Measurements from ENCODE around the gene SNRPA.

The SNRPA gene

GRCh38 chr19:40714441-40715299 lies 36.3 kb upstream of the SNRPA start:
- H3K27me3 ChIP-seq (ENCODE audit: control insufficient read depth, insufficient read depth, low read length): no peaks in the 10 kb centered on the region
- peak overlapping the region; percentile 88 for H3K4me3 ChIP-seq (ENCODE audit: low read depth, low read length)
- H3K36me3 ChIP-seq (ENCODE audit: control insufficient read depth, insufficient read depth, low read length): no peaks in the 10 kb centered on the region
- H3K4me1 ChIP-seq (ENCODE audit: control insufficient read depth, insufficient read depth, low read length): peaks cover 13% of the 10 kb centered on the region
- H3K9me3 ChIP-seq (ENCODE audit: control insufficient read depth, insufficient read depth, low read length): no peaks in the 10 kb centered on the region
- peak overlapping the region; percentile 60 for H3K9ac ChIP-seq (ENCODE audit: low read depth, low read length)

- Histone ChIP-seq H3K9ac (ENCODE audit: low read depth, low read length) (no peak overlapping the region), H3K27me3 (ENCODE audit: control insufficient read depth, insufficient read depth, low read length) (no peaks in the 10 kb centered on the region), H3K36me3 (ENCODE audit: control insufficient read depth, insufficient read depth, low read length) (no peaks in the 10 kb centered on the region), H3K9me3 (ENCODE audit: control insufficient read depth, insufficient read depth, low read length) (no peaks in the 10 kb centered on the region), H3K4me3 (ENCODE audit: low read depth, low read length) (peak overlapping the region; percentile 88), H3K4me1 (ENCODE audit: control insufficient read depth, insufficient read depth, low read length) (peaks cover 13% of the 10 kb centered on the region)
These were observed 34.9 kb upstream of the SNRPA start for GRCh38 chr19:40716031-40716481.

GRCh38 chr19:40716482-40717324 lies 34.3 kb upstream of the SNRPA start, which contains the start of the genes COQ8B and ITPKC:
COQ8B (minus strand) TSS chr19:40716886; CDS start chr19:40714632, 2,254 bp downstream.
ITPKC (plus strand) TSS chr19:40717112; CDS start chr19:40717136, 24 bp downstream.
- Histone ChIP-seq H3K4me1 (ENCODE audit: control insufficient read depth, insufficient read depth, low read length) (peaks cover 13% of the 10 kb centered on the region), H3K36me3 (ENCODE audit: control insufficient read depth, insufficient read depth, low read length) (no peaks in the 10 kb centered on the region), H3K4me3 (ENCODE audit: low read depth, low read length) (peak within 1 kb of the TSS; percentile 88), H3K9ac (ENCODE audit: low read depth, low read length) (peak within 1 kb of the TSS; percentile 18), H3K9me3 (ENCODE audit: control insufficient read depth, insufficient read depth, low read length) (no peaks in the 10 kb centered on the region), H3K27me3 (ENCODE audit: control insufficient read depth, insufficient read depth, low read length) (no peaks in the 10 kb centered on the region)

- Histone ChIP-seq H3K27me3 (ENCODE audit: control insufficient read depth, insufficient read depth, low read length) (no peaks in the 10 kb centered on the region), H3K4me1 (ENCODE audit: control insufficient read depth, insufficient read depth, low read length) (peaks cover 13% of the 10 kb centered on the region)
These were observed 33.6 kb upstream of the SNRPA start for GRCh38 chr19:40717325-40717879.

GRCh38 chr19:40717880-40718773 lies 32.9 kb upstream of the SNRPA start:
- Histone ChIP-seq H3K27me3 (ENCODE audit: control insufficient read depth, insufficient read depth, low read length) (no peaks in the 10 kb centered on the region), H3K36me3 (ENCODE audit: control insufficient read depth, insufficient read depth, low read length) (no peaks in the 10 kb centered on the region), H3K4me3 (ENCODE audit: low read depth, low read length) (peak overlapping the region; percentile 70), H3K4me1 (ENCODE audit: control insufficient read depth, insufficient read depth, low read length) (peaks cover 13% of the 10 kb centered on the region), H3K9me3 (ENCODE audit: control insufficient read depth, insufficient read depth, low read length) (no peaks in the 10 kb centered on the region), H3K9ac (ENCODE audit: low read depth, low read length) (peak overlapping the region; percentile 47)

More at GRCh38 chr19:40717325-40717879, 33.6 kb upstream of the SNRPA start:
- peak overlapping the region; percentile 18 for H3K9ac ChIP-seq (ENCODE audit: low read depth, low read length)
- H3K9me3 ChIP-seq (ENCODE audit: control insufficient read depth, insufficient read depth, low read length): no peaks in the 10 kb centered on the region
- H3K36me3 ChIP-seq (ENCODE audit: control insufficient read depth, insufficient read depth, low read length): no peaks in the 10 kb centered on the region
- H3K4me3 ChIP-seq (ENCODE audit: low read depth, low read length): peak overlapping the region; percentile 70

- Histone ChIP-seq H3K9ac (ENCODE audit: low read depth, low read length) (peak overlapping the region; percentile 47), H3K27me3 (ENCODE audit: control insufficient read depth, insufficient read depth, low read length) (no peaks in the 10 kb centered on the region), H3K4me1 (ENCODE audit: control insufficient read depth, insufficient read depth, low read length) (peaks cover 13% of the 10 kb centered on the region), H3K9me3 (ENCODE audit: control insufficient read depth, insufficient read depth, low read length) (no peaks in the 10 kb centered on the region), H3K4me3 (ENCODE audit: low read depth, low read length) (peak overlapping the region; percentile 70), H3K36me3 (ENCODE audit: control insufficient read depth, insufficient read depth, low read length) (no peaks in the 10 kb centered on the region)
These were observed 32.1 kb upstream of the SNRPA start for GRCh38 chr19:40718774-40719391.

- H3K9me3 ChIP-seq (ENCODE audit: control insufficient read depth, insufficient read depth, low read length): no peaks in the 10 kb centered on the region
- peak overlapping the region; percentile 16 for H3K4me3 ChIP-seq (ENCODE audit: low read depth, low read length)
- no peaks in the 10 kb centered on the region for H3K36me3 ChIP-seq (ENCODE audit: control insufficient read depth, insufficient read depth, low read length)
- H3K9ac ChIP-seq (ENCODE audit: low read depth, low read length): no peak overlapping the region
- H3K4me1 ChIP-seq (ENCODE audit: control insufficient read depth, insufficient read depth, low read length): peaks cover 13% of the 10 kb centered on the region
- no peaks in the 10 kb centered on the region for H3K27me3 ChIP-seq (ENCODE audit: control insufficient read depth, insufficient read depth, low read length)
These were observed 31.5 kb upstream of the SNRPA start for GRCh38 chr19:40719414-40719894.

- Histone ChIP-seq H3K4me3 (ENCODE audit: low read depth, low read length) (no peak overlapping the region), H3K9ac (ENCODE audit: low read depth, low read length) (no peak overlapping the region), H3K36me3 (ENCODE audit: control insufficient read depth, insufficient read depth, low read length) (no peaks in the 10 kb centered on the region), H3K27me3 (ENCODE audit: control insufficient read depth, insufficient read depth, low read length) (no peaks in the 10 kb centered on the region), H3K4me1 (ENCODE audit: control insufficient read depth, insufficient read depth, low read length) (peaks cover 10% of the 10 kb centered on the region), H3K9me3 (ENCODE audit: control insufficient read depth, insufficient read depth, low read length) (no peaks in the 10 kb centered on the region)
These were observed 29.9 kb upstream of the SNRPA start for GRCh38 chr19:40721140-40721486.

GRCh38 chr19:40721936-40722661 lies 28.9 kb upstream of the SNRPA start:
- Histone ChIP-seq H3K27me3 (ENCODE audit: control insufficient read depth, insufficient read depth, low read length) (no peaks in the 10 kb centered on the region), H3K9ac (ENCODE audit: low read depth, low read length) (no peak overlapping the region), H3K36me3 (ENCODE audit: control insufficient read depth, insufficient read depth, low read length) (no peaks in the 10 kb centered on the region), H3K4me1 (ENCODE audit: control insufficient read depth, insufficient read depth, low read length) (peaks cover 10% of the 10 kb centered on the region), H3K4me3 (ENCODE audit: low read depth, low read length) (no peak overlapping the region), H3K9me3 (ENCODE audit: control insufficient read depth, insufficient read depth, low read length) (no peaks in the 10 kb centered on the region)

GRCh38 chr19:40723661-40724254 lies 27.2 kb upstream of the SNRPA start:
- Histone ChIP-seq H3K9me3 (ENCODE audit: control insufficient read depth, insufficient read depth, low read length) (no peaks in the 10 kb centered on the region), H3K4me1 (ENCODE audit: control insufficient read depth, insufficient read depth, low read length) (peaks cover 2% of the 10 kb centered on the region), H3K36me3 (ENCODE audit: control insufficient read depth, insufficient read depth, low read length) (no peaks in the 10 kb centered on the region), H3K9ac (ENCODE audit: low read depth, low read length) (no peak overlapping the region), H3K4me3 (ENCODE audit: low read depth, low read length) (no peak overlapping the region), H3K27me3 (ENCODE audit: control insufficient read depth, insufficient read depth, low read length) (no peaks in the 10 kb centered on the region)

Data from iPS-15b (cell line).